Renal pelvis (tissue), 3 donors: Measurements from ENCODE around the gene ADCY7. TPM values are rescaled to one million over a fixed set of nuclear protein-coding genes. Genes with fewer than 3 reads are reported as not detected.

Experiments used
- polyA plus RNA-seq, 3 donors: library from polyadenylated mRNA; unstranded; fragments of 120-200 nt; gene quantifications; one replicate each; pipeline ENCODE4 v1.2.1, GENCODE V29; 2013; ENCODE audit not compliant: insufficient read length in 3 of 3

The ADCY7 gene
- polyA plus RNA-seq, 3 donors, result 8.1 to 9.3 (median 8.2) TPM

Other genes starting within 250 kb of the ADCY7 start
- 10 to 100 TPM; 21.0 to 33.1 (median 30.6) TPM for gene CNEP1R1, start 241.3 kb upstream of the ADCY7 start, polyA plus RNA-seq
- gene HEATR3, start 200.6 kb upstream of the ADCY7 start, polyA plus RNA-seq, result 10 to 100 TPM; 20.3 to 25.2 (median 23.2) TPM
- gene TENT4B, start 113.2 kb upstream of the ADCY7 start, polyA plus RNA-seq, result 10 to 100 TPM; 14.3 to 16.4 (median 15.6) TPM
- gene BRD7, start 102.4 kb downstream of the ADCY7 start, polyA plus RNA-seq, result 100 to 1,000 TPM; 101 to 116 (median 114) TPM